Neural cell (in vitro differentiated cells): ENCODE measurements around the gene NT5C. TPM values are rescaled to one million over a fixed set of nuclear protein-coding genes. Genes with fewer than 3 reads are reported as not detected.

Source experiments
- H2AFZ ChIP-seq: fragments of 200-600, 300-800 bp; sonication (generic), shearing (Covaris generic); 2 replicates; pipeline ENCODE4 v1.6.0; 2014; ENCODE audit warnings: low read depth, mild to moderate bottlenecking, antibody characterized with exemption, low read length, moderate library complexity
- H3F3A ChIP-seq: fragments of 200-600 bp; shearing (Covaris generic); 2 replicates; pipeline ENCODE4 v1.6.1; 2016; ENCODE audit warnings: mild to moderate bottlenecking, moderate library complexity, mixed read lengths, antibody characterized with exemption, low read length; ENCODE audit not compliant: insufficient read depth, poor library complexity, severe bottlenecking
- H3K27ac ChIP-seq: fragments of 200-600, 300-800 bp; sonication (generic), shearing (Covaris generic); 2 replicates; pipeline ENCODE4 v1.5.1; 2014; ENCODE audit warnings: mild to moderate bottlenecking, low read length, moderate library complexity
- H3K27me3 ChIP-seq: fragments of 300-800, 200-600 bp; sonication (generic), shearing (Covaris generic); 2 replicates; pipeline ENCODE4 v1.6.0; 2014; ENCODE audit warnings: mild to moderate bottlenecking, low read depth, low read length, moderate library complexity; ENCODE audit not compliant: insufficient read depth
- H3K36me3 ChIP-seq: fragments of 300-800, 200-600 bp; sonication (generic), shearing (Covaris generic); 2 replicates; pipeline ENCODE4 v1.5.1; 2014; ENCODE audit warnings: mild to moderate bottlenecking, antibody characterized with exemption, low read length, moderate library complexity; ENCODE audit not compliant: insufficient read depth
- H3K4me2 ChIP-seq: fragments of 300-800, 200-600 bp; sonication (generic), shearing (Covaris generic); 2 replicates; pipeline ENCODE4 v1.6.0; 2014; ENCODE audit warnings: mild to moderate bottlenecking, low read length
- H3K4me3 ChIP-seq: fragments of 300-800, 200-600 bp; sonication (generic), shearing (Covaris generic); 2 replicates; pipeline ENCODE4 v1.5.1; 2014; ENCODE audit warnings: mild to moderate bottlenecking, low read length, moderate library complexity
- H3K79me2 ChIP-seq: fragments of 200-600 bp; shearing (Covaris generic); replicated peaks from 2 replicates; pipeline ENCODE4 v1.6.0; 2014; ENCODE audit warnings: mild to moderate bottlenecking, low read length, moderate library complexity; ENCODE audit not compliant: insufficient read depth
- H3K9ac ChIP-seq: fragments of 300-800, 200-600 bp; sonication (generic), shearing (Covaris generic); 2 replicates; pipeline ENCODE4 v1.6.1; 2016; ENCODE audit warnings: mild to moderate bottlenecking, low read length, mixed read lengths
- H3K9me2 ChIP-seq: fragments of 200-600 bp; shearing (Covaris generic); 2 replicates; pipeline ENCODE4 v1.6.1; 2016; ENCODE audit warnings: mild to moderate bottlenecking, low read length, mixed read lengths; ENCODE audit not compliant: insufficient read depth
- H3K9me3 ChIP-seq: fragments of 200-600, 300-800 bp; sonication (generic), shearing (Covaris generic); 2 replicates; pipeline ENCODE4 v1.6.1; 2016; ENCODE audit warnings: mild to moderate bottlenecking, mixed run types, low read length, moderate library complexity, mixed read lengths
- H4K20me1 ChIP-seq: fragments of 200-600 bp; shearing (Covaris generic); 2 replicates; pipeline ENCODE4 v1.6.1; 2016; ENCODE audit warnings: mild to moderate bottlenecking, mixed run types; ENCODE audit not compliant: insufficient read depth
- CTCF ChIP-seq: fragments of 450-650 bp; IDR thresholded peaks from 2 replicates; pipeline ENCODE4 v1.5.1; 2014; ENCODE audit warnings: antibody characterized with exemption, mild to moderate bottlenecking, moderate library complexity; ENCODE audit not compliant: poor library complexity, severe bottlenecking
- EP300 ChIP-seq: fragments of 450-650 bp; conservative IDR thresholded peaks from 2 replicates; pipeline ENCODE4 v1.6.1; 2014; ENCODE audit warnings: antibody characterized with exemption, mild to moderate bottlenecking, moderate library complexity; ENCODE audit not compliant: poor library complexity, severe bottlenecking
- EZH2 ChIP-seq: fragments of 200-600, 300-800 bp; shearing (Covaris generic), sonication (generic); IDR thresholded peaks from 2 replicates; pipeline ENCODE4 v1.6.1; 2014; ENCODE audit warnings: antibody characterized with exemption, low read length, borderline replicate concordance, mild to moderate bottlenecking; ENCODE audit not compliant: insufficient read depth, poor library complexity, severe bottlenecking
- MXI1 ChIP-seq: fragments of 450-650 bp; conservative IDR thresholded peaks from 2 replicates; pipeline ENCODE4 v1.6.1; 2014; ENCODE audit warnings: antibody characterized with exemption, mild to moderate bottlenecking; ENCODE audit not compliant: poor library complexity, severe bottlenecking
- POLR2AphosphoS5 ChIP-seq: IDR thresholded peaks from 2 replicates; pipeline ENCODE4 v1.6.1; 2012
- RAD21 ChIP-seq: fragments of 450-650 bp; conservative IDR thresholded peaks from 2 replicates; pipeline ENCODE4 v1.6.1; 2014; ENCODE audit warnings: antibody characterized with exemption, mild to moderate bottlenecking, moderate library complexity
- REST ChIP-seq: IDR thresholded peaks from 2 replicates; pipeline ENCODE4 v1.6.1; 2012; ENCODE audit warnings: borderline replicate concordance
- SMC3 ChIP-seq: fragments of 450-650 bp; conservative IDR thresholded peaks from 2 replicates; pipeline ENCODE4 v1.6.1; 2014; ENCODE audit warnings: antibody characterized with exemption, mild to moderate bottlenecking, moderate library complexity; ENCODE audit not compliant: poor library complexity
- TAF1 ChIP-seq: IDR thresholded peaks from 2 replicates; pipeline ENCODE4 v1.6.1; 2012; ENCODE audit warnings: low read depth
- polyA plus RNA-seq: library from polyadenylated mRNA; depleted of rRNA; stranded (reverse); fragments of >200 nt; gene quantifications from 2 replicates; pipeline ENCODE4 v1.2.3, GENCODE V29; 2014

Gene NT5C
- polyA plus RNA-seq, 1 donor from 2014 or later: 58.7 TPM

- TF ChIP-seq CTCF (no peak), EP300 (no peak), REST (no peak), EZH2 (no peak), POLR2AphosphoS5 (no peak), TAF1 (no peak), SMC3 (no peak), MXI1 (no peak), RAD21 (no peak)
- H3F3A ChIP-seq: no peaks in the 10 kb centered on the region
- peak overlapping the region; percentile 95 for H2AFZ ChIP-seq
- H3K79me2 ChIP-seq: peaks cover 9% of the 10 kb centered on the region
- no peak overlapping the region for H3K27ac ChIP-seq
- no peaks in the 10 kb centered on the region for H3K36me3 ChIP-seq
- H3K27me3 ChIP-seq: no peaks in the 10 kb centered on the region
- no peaks in the 10 kb centered on the region for H4K20me1 ChIP-seq
- no peaks in the 10 kb centered on the region for H3K9me2 ChIP-seq
- peak overlapping the region; percentile 80 for H3K4me3 ChIP-seq
- H3K4me2 ChIP-seq: no peak overlapping the region
- H3K9me3 ChIP-seq: no peaks in the 10 kb centered on the region
- peak overlapping the region; percentile 64 for H3K9ac ChIP-seq
Observed at GRCh38 chr17:75110234-75110937, 21.2 kb downstream of the NT5C start.

GRCh38 chr17:75109407-75110233 is 21.9 kb downstream of the NT5C start, which contains the start of gene ARMC7:
ARMC7 (plus strand) TSS chr17:75109969; CDS start chr17:75110289, 320 bp downstream.
- Histone ChIP-seq H3F3A (no peaks in the 10 kb centered on the region), H3K4me2 (peak within 1 kb of the TSS; percentile 40), H3K9ac (peak within 1 kb of the TSS; percentile 64), H3K36me3 (no peaks in the 10 kb centered on the region), H3K9me2 (no peaks in the 10 kb centered on the region), H3K79me2 (peaks cover 9% of the 10 kb centered on the region), H2AFZ (peak within 1 kb of the TSS; percentile 95), H3K4me3 (peak within 1 kb of the TSS; percentile 80), H3K9me3 (no peaks in the 10 kb centered on the region), H3K27me3 (no peaks in the 10 kb centered on the region), H3K27ac (peak within 1 kb of the TSS; percentile 28), H4K20me1 (no peaks in the 10 kb centered on the region)
- TF ChIP-seq POLR2AphosphoS5 (peak; percentile 71), SMC3 (no peak), RAD21 (peak; percentile 11), MXI1 (peak; percentile 57), CTCF (no peak), TAF1 (peak; percentile 31), EZH2 (no peak), REST (no peak), EP300 (no peak)
